ENCODE results near the gene RTKN. TPM values are rescaled to one million over a fixed set of nuclear protein-coding genes. Genes with fewer than 3 reads are reported as not detected.

RTKN gene
- total and polyA plus RNA-seq, 2 of the 13 experiments (the other 11 are each of a cell fraction or from before 2014, with no cell fraction given) = 159 to 166 TPM

DNA sequence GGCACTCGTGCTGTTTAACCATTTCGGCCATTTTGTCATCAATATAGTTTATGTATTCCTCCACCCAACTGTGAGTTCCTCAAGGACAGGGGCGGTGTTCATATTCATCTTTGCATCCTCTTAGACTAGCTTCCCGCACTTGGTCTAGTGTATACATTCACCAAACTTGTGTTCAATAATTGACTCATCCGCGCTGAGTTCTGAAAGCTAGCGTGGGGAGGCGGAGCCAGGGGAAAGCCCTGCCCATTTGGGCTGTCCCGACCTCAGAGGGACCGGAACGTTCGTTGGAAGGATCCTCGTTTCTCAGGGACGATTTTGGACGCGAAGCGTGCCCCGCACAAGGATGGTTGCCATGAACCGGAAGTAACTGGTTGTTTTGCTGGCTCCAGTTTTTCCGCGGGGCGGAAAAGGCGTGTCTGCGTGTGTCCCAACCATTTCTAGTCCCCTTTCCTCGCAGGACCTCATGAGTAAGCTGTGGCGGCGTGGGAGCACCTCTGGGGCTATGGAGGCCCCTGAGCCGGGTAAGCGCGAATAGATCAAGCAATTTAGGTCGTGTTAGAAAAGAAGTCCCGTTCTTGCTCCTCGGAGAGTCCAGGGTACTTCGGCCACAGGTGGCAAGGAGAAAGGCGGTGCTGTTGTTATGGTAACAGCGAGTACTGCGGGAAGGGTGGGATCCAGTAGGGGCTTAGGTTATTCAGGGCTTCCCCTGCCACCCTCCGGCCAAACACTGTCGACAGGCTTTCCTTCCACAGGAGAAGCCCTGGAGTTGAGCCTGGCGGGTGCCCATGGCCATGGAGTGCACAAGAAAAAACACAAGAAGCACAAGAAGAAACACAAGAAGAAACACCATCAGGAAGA is 13.1 kb upstream of the RTKN start, which contains the start of gene INO80B (continued):
- TF ChIP-seq, protein P1, sequence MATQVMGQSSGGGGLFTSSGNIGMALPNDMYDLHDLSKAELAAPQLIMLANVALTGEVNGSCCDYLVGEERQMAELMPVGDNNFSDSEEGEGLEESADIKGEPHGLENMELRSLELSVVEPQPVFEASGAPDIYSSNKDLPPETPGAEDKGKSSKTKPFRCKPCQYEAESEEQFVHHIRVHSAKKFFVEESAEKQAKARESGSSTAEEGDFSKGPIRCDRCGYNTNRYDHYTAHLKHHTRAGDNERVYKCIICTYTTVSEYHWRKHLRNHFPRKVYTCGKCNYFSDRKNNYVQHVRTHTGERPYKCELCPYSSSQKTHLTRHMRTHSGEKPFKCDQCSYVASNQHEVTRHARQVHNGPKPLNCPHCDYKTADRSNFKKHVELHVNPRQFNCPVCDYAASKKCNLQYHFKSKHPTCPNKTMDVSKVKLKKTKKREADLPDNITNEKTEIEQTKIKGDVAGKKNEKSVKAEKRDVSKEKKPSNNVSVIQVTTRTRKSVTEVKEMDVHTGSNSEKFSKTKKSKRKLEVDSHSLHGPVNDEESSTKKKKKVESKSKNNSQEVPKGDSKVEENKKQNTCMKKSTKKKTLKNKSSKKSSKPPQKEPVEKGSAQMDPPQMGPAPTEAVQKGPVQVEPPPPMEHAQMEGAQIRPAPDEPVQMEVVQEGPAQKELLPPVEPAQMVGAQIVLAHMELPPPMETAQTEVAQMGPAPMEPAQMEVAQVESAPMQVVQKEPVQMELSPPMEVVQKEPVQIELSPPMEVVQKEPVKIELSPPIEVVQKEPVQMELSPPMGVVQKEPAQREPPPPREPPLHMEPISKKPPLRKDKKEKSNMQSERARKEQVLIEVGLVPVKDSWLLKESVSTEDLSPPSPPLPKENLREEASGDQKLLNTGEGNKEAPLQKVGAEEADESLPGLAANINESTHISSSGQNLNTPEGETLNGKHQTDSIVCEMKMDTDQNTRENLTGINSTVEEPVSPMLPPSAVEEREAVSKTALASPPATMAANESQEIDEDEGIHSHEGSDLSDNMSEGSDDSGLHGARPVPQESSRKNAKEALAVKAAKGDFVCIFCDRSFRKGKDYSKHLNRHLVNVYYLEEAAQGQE (IDR thresholded peaks at IDR 0.05; ENCODE audit: borderline replicate concordance in 1 of 2, low read depth in 1 of 2, low read length in 2 of 2) = peak in 1 of 2 experiments; percentile 47; a peak in 1 of 4 replicates
- TF ChIP-seq, protein P2, sequence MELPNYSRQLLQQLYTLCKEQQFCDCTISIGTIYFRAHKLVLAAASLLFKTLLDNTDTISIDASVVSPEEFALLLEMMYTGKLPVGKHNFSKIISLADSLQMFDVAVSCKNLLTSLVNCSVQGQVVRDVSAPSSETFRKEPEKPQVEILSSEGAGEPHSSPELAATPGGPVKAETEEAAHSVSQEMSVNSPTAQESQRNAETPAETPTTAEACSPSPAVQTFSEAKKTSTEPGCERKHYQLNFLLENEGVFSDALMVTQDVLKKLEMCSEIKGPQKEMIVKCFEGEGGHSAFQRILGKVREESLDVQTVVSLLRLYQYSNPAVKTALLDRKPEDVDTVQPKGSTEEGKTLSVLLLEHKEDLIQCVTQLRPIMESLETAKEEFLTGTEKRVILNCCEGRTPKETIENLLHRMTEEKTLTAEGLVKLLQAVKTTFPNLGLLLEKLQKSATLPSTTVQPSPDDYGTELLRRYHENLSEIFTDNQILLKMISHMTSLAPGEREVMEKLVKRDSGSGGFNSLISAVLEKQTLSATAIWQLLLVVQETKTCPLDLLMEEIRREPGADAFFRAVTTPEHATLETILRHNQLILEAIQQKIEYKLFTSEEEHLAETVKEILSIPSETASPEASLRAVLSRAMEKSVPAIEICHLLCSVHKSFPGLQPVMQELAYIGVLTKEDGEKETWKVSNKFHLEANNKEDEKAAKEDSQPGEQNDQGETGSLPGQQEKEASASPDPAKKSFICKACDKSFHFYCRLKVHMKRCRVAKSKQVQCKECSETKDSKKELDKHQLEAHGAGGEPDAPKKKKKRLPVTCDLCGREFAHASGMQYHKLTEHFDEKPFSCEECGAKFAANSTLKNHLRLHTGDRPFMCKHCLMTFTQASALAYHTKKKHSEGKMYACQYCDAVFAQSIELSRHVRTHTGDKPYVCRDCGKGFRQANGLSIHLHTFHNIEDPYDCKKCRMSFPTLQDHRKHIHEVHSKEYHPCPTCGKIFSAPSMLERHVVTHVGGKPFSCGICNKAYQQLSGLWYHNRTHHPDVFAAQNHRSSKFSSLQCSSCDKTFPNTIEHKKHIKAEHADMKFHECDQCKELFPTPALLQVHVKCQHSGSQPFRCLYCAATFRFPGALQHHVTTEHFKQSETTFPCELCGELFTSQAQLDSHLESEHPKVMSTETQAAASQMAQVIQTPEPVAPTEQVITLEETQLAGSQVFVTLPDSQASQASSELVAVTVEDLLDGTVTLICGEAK (IDR thresholded peaks at IDR 0.05) = peak; percentile 98
- TF ChIP-seq, protein P2 (CRISPR knock-in tag; IDR thresholded peaks at IDR 0.05) = peak; percentile 90; the same call in 1 of the 2 replicates
- TF ChIP-seq HNF1A (IDR thresholded peaks at IDR 0.05; ENCODE audit: low read depth) (peak; percentile 81), HNF1A (CRISPR knock-in tag; IDR thresholded peaks at IDR 0.05; ENCODE audit: borderline replicate concordance) (peak; percentile 92), KLF16 (CRISPR knock-in tag; IDR thresholded peaks at IDR 0.05) (peak; percentile 94 to 100), ZNF792 (CRISPR knock-in tag; IDR thresholded peaks at IDR 0.05) (peak; percentile 95; the same call in 1 of the 2 replicates), TOE1 (CRISPR knock-in tag; IDR thresholded peaks at IDR 0.05) (peak; percentile 97), PTBP1 (IDR thresholded peaks at IDR 0.05; ENCODE audit: low read depth, low read length, poor library complexity, severe bottlenecking) (peak; percentile 86), NFE2L2 (IDR thresholded peaks at IDR 0.05; ENCODE audit: low read length) (no peak), PPARG (CRISPR knock-in tag; conservative IDR thresholded peaks at IDR 0.05) (peak; percentile 80)
